Endodermal cell (in vitro differentiated cells): ENCODE data around the gene DTNBP1. TPM values are rescaled to one million over a fixed set of nuclear protein-coding genes. Genes with fewer than 3 reads are reported as not detected.

ENCODE experiments used
- DNase-seq: peaks from one replicate; pipeline ENCODE4 v3.0.0-alpha.2; 2017
- H3K27ac ChIP-seq: 2 replicates; pipeline ENCODE4 v1.5.1; 2013; ENCODE audit warnings: mild to moderate bottlenecking, low read depth, low read length, moderate library complexity
- H3K27me3 ChIP-seq: 2 replicates; pipeline ENCODE4 v1.6.1; 2013; ENCODE audit warnings: mild to moderate bottlenecking, low read length, moderate library complexity; ENCODE audit not compliant: insufficient read depth, control insufficient read depth, poor library complexity, severe bottlenecking
- H3K36me3 ChIP-seq: 2 replicates; pipeline ENCODE4 v1.7.0; 2013; ENCODE audit warnings: mild to moderate bottlenecking, low read length, moderate library complexity; ENCODE audit not compliant: control insufficient read depth, insufficient read depth
- H3K4me1 ChIP-seq: one replicate; pipeline ENCODE4 v1.7.0; 2013; ENCODE audit warnings: low read length; ENCODE audit not compliant: control insufficient read depth, insufficient read depth
- H3K4me3 ChIP-seq: 2 replicates; pipeline ENCODE4 v1.5.1; 2013; ENCODE audit warnings: mild to moderate bottlenecking, low read length, moderate library complexity
- H3K9ac ChIP-seq: 2 replicates; pipeline ENCODE4 v1.6.1; 2013; ENCODE audit warnings: mild to moderate bottlenecking, low read length, moderate library complexity; ENCODE audit not compliant: poor library complexity, severe bottlenecking; ENCODE audit errors: extremely low read depth
- H3K9me3 ChIP-seq: 2 replicates; pipeline ENCODE4 v1.6.1; 2013; ENCODE audit warnings: mild to moderate bottlenecking, low read length, moderate library complexity; ENCODE audit not compliant: control insufficient read depth
- H3K27ac Mint-ChIP-seq: 2 replicates; pipeline ENCODE4 v1.8.0; 2020; ENCODE audit warnings: mixed read lengths
- H3K27me3 Mint-ChIP-seq: 2 replicates; pipeline ENCODE4 v1.8.0; 2021; ENCODE audit warnings: mild to moderate bottlenecking, mixed read lengths; ENCODE audit not compliant: insufficient read depth
- H3K36me3 Mint-ChIP-seq: 2 replicates; pipeline ENCODE4 v1.8.0; 2020; ENCODE audit warnings: low read depth, mixed read lengths
- H3K4me1 Mint-ChIP-seq: 2 replicates; pipeline ENCODE4 v1.8.0; 2020; ENCODE audit warnings: mixed read lengths
- H3K4me3 Mint-ChIP-seq: 2 replicates; pipeline ENCODE4 v1.8.0; 2020; ENCODE audit warnings: mild to moderate bottlenecking, moderate library complexity, mixed read lengths
- H3K9me3 Mint-ChIP-seq: 2 replicates; pipeline ENCODE4 v1.8.0; 2020; ENCODE audit warnings: mild to moderate bottlenecking, mixed read lengths
- WGBS, 2 experiments: methylation state at CpG; one replicate each; pipeline versions ENCODE4 v1.1.5 to v1.1.7; 2013; ENCODE audit warnings: missing lambda C conversion rate in 2 of 2, mixed read lengths in 1 of 2; ENCODE audit not compliant: insufficient coverage in 1 of 2, insufficient read length in 1 of 2; 5-methylcytosine and 5-hydroxymethylcytosine counted together
- total RNA-seq, 2 donors: library from RNA; stranded (reverse); fragmentation: NEBNext Ultra II Directional in 1 of 2; extraction: Animal tissue kit (Norgen Biotek cat#: 25700) in 1 of 2; gene quantifications; 2 replicates in 1 of 2; 3 replicates in 1 of 2; pipeline ENCODE4 v1.2.1, GENCODE V29; 2021
- TF ChIP-seq, protein P1 (sequence below): fragments of 200-600 bp; sonication (generic); conservative IDR thresholded peaks from 2 replicates; pipeline ENCODE4 v1.5.0; 2021; ENCODE audit warnings: antibody characterized with exemption, mild to moderate bottlenecking

The DTNBP1 gene
- total RNA-seq, 2 donors from 2014 or later: 14.1 to 31.4 TPM

DNA sequence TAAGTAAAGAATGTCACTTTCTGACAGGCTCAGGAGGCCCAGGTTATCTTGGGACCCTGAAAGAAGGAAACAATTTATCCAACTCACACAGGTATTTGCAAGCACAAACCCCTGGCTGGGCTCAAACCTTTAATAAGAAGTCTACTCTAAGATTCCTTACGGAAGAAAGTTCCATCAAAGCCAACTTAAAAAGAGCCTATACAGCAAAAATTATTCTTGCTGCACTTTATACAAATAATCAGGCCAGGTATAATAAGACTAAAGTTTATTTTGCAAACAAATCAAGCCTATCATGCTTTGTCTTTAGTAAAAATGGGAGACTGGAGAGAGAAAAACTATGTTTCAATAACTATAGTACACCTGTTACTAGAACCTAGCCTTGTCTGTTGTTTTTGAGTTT is 102.1 kb downstream of the DTNBP1 start:
- Histone ChIP-seq H3K9ac (no peak overlapping the region), H3K9me3 (no peaks in the 10 kb centered on the region), H3K36me3 (no peaks in the 10 kb centered on the region), H3K27ac (no peak overlapping the region), H3K4me3 (no peak overlapping the region), H3K27me3 (no peaks in the 10 kb centered on the region), H3K4me1 (peaks cover 2% of the 10 kb centered on the region)
- WGBS, 2 experiments: 91% methylated on average over 1 of the region's 1 CpG; no CpG with 5 or more reads in 1 of the 2 experiments
- Mint-ChIP-seq H3K4me1 (peaks cover 12% of the 10 kb centered on the region), H3K36me3 (no peaks in the 10 kb centered on the region), H3K27me3 (no peaks in the 10 kb centered on the region), H3K9me3 (no peaks in the 10 kb centered on the region), H3K4me3 (no peak overlapping the region), H3K27ac (no peak overlapping the region)
- no peak for DNase-seq
- TF ChIP-seq, protein P1, sequence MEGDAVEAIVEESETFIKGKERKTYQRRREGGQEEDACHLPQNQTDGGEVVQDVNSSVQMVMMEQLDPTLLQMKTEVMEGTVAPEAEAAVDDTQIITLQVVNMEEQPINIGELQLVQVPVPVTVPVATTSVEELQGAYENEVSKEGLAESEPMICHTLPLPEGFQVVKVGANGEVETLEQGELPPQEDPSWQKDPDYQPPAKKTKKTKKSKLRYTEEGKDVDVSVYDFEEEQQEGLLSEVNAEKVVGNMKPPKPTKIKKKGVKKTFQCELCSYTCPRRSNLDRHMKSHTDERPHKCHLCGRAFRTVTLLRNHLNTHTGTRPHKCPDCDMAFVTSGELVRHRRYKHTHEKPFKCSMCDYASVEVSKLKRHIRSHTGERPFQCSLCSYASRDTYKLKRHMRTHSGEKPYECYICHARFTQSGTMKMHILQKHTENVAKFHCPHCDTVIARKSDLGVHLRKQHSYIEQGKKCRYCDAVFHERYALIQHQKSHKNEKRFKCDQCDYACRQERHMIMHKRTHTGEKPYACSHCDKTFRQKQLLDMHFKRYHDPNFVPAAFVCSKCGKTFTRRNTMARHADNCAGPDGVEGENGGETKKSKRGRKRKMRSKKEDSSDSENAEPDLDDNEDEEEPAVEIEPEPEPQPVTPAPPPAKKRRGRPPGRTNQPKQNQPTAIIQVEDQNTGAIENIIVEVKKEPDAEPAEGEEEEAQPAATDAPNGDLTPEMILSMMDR: no peak

DNA sequence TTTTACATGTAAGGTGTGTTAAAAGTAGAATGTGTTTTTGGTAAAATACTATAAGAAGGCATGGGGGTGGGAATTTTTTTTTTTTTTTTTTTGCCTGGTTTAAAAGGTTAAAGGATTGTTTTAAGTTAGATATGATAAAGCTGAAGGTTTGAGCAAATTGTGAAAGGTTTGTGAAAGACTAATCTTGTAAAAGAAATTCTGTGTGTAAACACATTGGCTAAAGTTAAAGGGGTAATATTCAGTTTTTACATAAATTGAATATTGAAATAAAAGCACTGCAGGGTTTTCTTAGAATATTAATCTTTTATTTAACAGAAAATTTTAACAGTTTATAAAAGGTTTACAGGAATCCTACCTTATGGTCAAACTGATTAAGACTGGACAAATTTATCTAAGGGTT is 105.7 kb downstream of the DTNBP1 start:
- peaks cover 10% of the 10 kb centered on the region for H3K4me1 ChIP-seq
- H3K9ac ChIP-seq: no peak overlapping the region
- Mint-ChIP-seq H3K27me3 (no peaks in the 10 kb centered on the region), H3K9me3 (no peaks in the 10 kb centered on the region), H3K27ac (no peak overlapping the region), H3K4me3 (no peak overlapping the region), H3K4me1 (peaks cover 35% of the 10 kb centered on the region), H3K36me3 (no peaks in the 10 kb centered on the region)
- no peak overlapping the region for H3K4me3 ChIP-seq
- no peaks in the 10 kb centered on the region for H3K27me3 ChIP-seq
- H3K9me3 ChIP-seq: no peaks in the 10 kb centered on the region
- TF ChIP-seq, protein P1: no peak
- H3K36me3 ChIP-seq: no peaks in the 10 kb centered on the region
- no peak for DNase-seq
- no peak overlapping the region for H3K27ac ChIP-seq

DNA sequence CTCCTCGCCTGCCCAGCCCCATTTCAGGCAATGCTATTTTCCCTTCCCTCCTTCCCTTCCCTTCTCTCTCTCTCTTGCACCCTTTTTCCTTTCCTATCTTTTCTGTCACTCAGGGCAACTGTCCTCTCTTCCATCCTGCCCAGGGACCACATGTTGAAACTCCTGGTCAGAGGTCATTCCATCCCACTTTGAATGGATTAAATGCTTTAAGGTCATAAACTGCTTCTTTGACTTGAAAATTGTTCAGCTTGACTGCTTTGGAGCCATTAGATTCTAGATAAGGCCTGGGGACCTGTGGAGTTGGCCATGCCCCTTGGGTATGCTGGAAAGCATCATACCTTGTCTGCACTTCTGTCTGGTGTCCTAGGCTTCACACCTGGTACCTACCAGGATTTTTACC is 106.1 kb downstream of the DTNBP1 start:
- DNase-seq: no peak
- Histone ChIP-seq H3K27ac (no peak overlapping the region), H3K4me1 (peaks cover 13% of the 10 kb centered on the region), H3K36me3 (no peaks in the 10 kb centered on the region), H3K9me3 (no peaks in the 10 kb centered on the region), H3K4me3 (no peak overlapping the region), H3K27me3 (no peaks in the 10 kb centered on the region), H3K9ac (no peak overlapping the region)
- Mint-ChIP-seq H3K4me1 (peaks cover 38% of the 10 kb centered on the region), H3K4me3 (no peak overlapping the region), H3K27me3 (no peaks in the 10 kb centered on the region), H3K9me3 (no peaks in the 10 kb centered on the region), H3K36me3 (no peaks in the 10 kb centered on the region), H3K27ac (no peak overlapping the region)
- TF ChIP-seq, protein P1: no peak
- 92 to 100% methylated on average over 1 of the region's 1 CpG for WGBS, 2 experiments
